G401.6 (cell line): Measurements from ENCODE around the gene GAPDHS.

Experiments
- FAIRE-seq: peaks from 2 replicates; lab custom pipeline; 2012; peaks lifted over from hg19 to GRCh38; lab: Jason Lieb, UNC

Gene GAPDHS

DNA sequence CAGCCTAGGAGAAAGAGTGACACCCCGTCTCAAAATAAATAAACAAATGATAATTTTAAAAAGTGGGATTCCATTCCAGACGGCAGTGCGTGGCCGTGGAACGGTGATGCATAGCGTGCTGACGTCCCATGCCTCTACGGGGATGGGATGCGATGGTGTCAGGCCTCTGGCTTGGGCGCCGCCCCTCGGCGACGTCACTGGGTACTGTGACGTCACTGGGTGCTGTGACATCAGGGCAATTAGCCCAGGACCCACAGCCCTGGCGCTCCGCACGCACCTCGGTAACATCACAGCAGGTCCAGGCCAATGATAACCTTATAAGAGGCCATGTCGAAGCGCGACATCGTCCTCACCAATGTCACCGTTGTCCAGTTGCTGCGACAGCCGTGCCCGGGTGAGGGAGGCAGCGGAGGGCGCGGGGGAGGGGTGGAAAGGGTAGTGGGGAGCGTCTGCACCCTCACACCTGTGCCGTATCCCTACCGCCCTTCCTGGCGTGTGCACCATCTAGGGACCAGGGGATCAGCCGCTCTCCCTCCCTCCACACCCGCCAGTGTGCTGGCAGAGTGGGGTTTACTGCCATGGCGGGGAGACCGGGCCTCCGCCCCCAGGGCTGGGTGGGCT lies at the start of gene GAPDHS:
TSS of gene GAPDHS (plus strand) at position 256 of the 621 bp plus-strand sequence. CDS start at position 328, 72 bp downstream.
- no peak for FAIRE-seq

DNA sequence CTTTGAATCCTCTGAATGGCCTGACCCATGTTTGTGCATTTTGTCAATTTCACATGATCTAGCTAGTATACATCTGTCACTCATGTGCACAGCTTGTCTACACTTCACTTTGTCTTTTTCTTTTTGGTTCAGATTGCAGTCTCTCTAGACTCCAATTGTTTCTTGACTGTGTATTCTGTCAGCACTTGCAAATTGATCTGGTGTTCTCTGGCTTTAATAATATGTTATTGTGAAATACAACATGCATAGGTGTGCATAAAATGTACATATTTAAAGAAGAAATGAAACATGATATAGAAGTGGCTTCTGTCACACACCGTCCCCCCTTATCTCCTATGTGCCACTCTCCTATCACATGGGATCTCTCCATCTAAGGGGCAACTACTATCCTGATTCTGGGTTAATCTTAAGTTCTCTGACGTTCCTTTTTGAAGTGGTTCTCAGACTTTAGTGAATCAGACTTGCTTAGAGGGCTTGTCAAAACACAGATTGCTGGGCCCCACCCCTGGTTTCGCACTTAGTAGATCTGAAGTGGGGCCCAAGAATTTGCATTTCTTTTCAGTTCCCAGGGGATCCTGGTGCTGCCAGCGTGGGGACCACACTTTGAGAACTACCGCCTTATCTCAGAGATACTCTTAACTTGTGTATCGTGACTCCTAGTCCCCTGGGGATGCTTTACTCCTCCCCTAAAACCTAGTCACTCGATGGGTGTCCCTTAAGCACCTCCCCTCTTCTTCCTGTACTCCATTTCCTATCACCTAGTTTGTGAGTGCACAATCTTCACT lies 48.8 kb upstream of the GAPDHS start:
- no peak for FAIRE-seq

DNA sequence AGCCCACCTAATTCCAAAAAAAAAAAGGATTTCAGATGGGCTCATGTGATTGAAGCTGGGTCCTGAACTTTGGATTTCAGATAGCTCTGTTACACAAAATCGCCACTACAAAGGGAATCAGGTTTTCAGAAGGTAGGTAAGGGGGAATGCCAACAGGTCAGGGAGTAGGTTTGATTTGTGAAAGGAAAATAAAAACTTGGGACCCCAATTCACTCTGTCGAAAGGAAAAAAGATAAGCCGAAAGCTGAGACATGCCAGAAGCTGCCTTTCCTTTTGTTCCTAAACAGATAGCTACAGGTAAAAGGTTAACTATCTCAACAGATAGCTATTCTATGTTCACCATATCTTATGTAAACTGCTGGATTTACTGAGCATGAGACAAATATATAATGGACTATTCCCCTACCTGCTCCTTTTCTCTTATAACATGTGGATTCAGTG lies 47.0 kb upstream of the GAPDHS start:
- no peak for FAIRE-seq

DNA sequence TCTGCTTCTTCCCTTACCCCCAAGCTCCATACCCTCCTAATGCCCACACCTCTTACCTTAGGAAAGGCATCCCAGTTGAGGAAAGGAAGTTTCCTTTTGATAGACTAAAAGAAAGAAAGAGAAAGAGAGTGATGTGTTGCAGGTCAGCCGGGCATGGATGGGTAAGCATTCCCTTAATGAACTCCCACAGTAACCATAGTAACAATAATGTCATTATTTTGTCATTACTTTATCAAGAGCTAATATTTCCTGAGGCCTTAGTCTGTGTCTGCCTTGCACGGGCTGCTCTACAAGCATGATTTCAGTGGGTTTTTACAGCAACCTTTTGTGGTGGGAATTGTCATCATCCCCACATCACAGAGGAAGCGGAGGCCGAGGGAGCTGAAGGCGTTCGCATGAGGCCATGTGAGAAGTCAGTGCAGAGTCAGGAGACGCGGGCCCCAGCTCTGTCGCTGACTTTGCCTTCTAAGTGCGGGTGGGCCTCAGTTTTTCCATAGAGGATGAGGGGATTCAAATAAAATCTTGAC lies 45.5 kb upstream of the GAPDHS start:
- no peak for FAIRE-seq

DNA sequence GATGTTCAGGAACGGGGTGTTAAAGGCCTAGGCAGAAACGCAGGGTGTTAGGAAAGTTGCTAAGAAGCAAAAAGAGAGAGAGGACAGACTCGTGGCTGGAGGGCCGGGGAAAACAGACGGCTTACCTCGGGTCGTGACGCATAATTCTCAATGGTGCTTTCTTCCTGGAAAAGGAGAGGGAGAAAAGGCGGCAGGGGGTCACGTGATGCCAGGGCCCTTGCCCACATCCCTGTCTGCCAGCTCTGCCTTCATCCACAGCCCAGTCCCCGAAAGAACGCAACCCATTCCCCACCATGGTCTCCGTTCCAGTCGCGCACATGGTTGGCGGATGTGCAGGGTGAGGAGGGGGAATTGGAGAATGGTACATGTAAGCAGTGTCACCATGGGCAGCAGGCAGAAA lies 44.6 kb upstream of the GAPDHS start:
- FAIRE-seq: no peak

DNA sequence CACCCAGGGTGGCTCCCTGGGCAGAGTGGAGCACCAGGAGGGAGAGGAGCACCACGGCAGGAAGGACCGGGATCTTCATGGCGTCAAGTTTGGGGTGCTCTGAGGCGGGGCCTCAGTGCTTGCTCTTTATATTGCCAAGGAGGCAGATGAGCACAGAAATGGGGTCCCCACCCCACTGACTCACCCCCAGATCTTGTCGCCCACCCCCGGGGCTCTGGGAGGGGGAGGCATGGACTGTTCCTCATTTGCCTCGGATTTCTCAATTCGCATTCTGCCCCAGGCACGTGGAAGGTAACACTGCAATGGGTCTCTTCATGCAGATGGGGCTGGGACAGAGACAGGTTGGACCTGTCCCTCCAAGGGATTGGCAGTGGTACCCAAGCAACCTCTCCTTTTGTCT lies 42.9 kb upstream of the GAPDHS start, which contains the start of gene KRTDAP:
TSS of gene KRTDAP (minus strand) at position 101 of the 400 bp plus-strand sequence. CDS start at position 79, 22 bp downstream.
- FAIRE-seq: no peak

DNA sequence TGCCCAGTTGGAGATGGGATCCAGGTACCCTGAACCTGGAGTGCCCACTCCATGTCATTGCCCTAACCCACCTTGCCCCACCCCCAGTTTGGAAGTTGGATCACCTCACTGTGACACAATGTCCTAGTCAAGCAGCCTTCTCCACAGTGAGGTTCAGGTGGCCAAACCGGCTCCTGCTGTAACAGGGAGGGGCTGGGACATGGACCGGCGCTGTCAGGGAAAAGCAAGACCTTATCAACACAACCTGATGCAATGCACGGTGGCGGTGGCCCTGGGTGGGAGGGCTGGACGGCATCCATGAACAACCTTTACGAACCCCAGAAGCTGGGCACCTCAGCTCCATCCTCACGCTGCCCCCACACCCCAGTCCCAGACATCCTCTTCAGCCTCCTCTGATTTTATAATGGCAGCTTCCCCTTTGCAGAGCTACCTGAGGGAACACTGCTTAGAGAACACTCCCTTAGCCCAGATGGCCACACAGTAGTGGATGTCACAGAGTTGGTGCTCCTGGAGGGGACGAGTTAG lies 41.4 kb upstream of the GAPDHS start:
- FAIRE-seq: no peak

DNA sequence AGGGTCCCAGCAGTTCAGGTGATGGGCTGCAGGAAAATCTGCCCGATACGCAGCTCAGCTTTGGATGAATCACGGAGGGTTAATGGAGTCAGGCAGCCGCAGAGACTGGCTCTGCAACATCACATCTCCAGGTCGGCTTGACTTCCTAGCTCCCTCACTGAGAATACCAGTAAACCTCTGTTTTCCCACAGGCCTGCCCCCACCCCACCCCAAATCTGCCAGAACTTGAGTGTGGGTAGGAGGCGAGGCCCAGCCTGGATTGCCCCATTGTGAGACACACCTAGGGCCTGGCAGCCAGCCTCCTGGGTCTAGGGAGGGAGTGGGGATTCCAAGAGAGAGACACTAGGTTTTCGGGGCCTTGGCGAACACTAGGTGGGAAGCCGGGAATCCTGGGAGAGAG lies 39.3 kb upstream of the GAPDHS start:
- no peak for FAIRE-seq

DNA sequence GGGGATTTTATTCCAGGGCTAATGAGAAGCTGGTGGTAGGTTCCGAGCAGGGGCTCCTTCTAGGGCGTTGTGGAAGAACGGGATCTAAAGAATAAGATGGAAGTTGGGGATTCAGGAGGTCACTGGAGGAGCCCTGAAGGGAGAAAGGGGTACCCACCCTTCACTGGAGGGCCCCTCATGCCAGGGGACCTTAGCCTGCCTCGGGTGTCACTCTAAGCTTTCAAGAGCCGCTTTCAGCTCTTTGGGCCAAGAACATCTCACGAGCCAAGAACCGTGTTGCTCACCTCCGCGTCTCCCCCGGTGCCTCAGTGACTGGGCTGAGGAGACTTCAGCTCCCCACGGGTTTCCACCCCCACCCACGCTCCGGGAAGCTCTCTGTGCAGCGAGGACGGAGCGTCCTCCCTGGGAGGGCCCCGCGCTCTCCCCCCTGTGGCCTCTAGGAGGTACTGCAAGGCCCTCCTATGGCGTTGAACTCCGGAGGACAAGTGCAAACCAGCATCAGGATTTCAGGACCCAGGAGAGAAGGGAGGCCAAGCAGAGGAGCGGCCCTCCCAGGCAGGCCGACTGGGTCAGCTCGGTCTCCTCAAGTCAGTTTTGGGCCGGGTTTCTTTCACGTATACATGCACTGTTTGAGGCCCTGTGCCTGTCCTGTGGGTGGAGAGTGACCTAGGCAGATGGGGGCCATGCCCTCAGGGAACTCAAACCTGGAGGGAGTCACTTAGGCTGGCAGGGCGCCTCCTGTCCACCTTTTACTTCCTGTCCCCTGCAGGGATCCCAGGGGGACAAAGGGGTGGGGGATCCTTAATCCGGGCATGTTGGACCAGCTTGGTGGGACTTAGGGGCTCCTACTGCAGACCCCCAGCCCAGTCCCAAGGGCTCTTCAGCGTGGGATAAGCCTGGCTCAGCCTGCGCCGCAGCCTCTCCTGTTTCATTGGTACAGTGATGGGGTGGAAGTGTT lies 37.9 kb upstream of the GAPDHS start:
- FAIRE-seq: peak; percentile 27

DNA sequence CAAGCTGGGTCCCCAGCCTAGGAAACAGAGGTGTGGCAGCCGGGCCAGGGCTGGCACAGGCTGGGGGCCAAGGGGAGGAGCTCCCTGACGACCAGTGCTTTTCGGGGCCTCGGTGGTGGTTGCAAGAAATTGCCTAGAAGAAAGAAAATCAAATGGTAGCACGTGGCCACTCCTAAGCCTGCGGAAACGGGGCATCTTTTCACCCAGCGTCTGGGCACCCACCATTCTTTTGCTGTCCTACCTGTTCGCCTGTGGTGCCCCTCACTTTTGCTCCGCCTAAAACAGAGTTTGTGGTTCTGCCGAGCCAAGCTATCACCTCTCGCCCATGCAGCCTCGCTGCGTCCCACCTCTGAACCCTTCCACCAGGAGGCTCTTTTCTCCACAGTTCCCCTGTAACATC lies 35.9 kb upstream of the GAPDHS start:
- no peak for FAIRE-seq

DNA sequence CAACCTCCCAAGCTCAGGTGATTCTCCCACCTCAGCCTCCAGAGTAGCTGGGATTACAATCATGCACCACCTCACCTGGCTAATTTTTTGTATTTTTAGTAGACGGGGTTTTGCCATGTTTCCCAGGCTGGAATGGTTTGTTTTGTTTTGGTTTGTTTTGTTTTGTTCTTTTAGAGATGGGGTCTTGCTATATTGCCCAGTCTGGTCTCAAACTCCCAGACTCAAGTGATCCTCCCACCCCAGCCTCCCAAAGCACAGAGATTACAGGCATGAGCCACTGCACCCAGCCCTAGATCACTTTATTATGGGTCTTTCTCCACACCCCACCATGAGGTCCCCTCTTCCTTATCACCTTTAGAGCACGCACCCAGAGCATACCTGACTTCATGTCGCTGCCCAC lies 35.0 kb upstream of the GAPDHS start:
- no peak for FAIRE-seq

DNA sequence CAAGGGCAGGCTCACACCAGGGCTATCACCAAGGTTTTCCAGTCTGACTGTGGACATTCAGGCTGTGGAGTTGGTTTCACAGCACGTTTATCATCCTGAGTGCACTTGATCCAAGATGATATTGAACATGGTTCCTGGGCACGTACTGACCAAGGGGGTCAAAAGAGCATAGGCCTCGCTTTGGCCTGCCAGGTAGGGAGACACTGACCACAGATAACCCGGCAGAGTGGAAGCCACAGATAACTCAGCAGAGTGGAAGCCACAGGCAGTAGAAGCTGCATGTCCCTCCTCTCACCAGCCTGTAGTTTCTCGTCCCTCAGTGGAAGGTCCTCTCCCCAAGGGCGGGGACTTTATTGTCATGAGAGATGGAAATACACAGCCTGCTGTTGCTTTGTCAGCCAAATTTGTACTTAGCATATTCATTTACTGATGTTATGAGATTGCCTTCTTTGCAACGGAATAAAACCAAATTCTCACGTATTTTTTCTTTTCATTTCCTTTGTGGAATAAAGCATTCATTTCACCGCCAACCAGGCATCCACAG lies 34.2 kb upstream of the GAPDHS start:
- FAIRE-seq: no peak

DNA sequence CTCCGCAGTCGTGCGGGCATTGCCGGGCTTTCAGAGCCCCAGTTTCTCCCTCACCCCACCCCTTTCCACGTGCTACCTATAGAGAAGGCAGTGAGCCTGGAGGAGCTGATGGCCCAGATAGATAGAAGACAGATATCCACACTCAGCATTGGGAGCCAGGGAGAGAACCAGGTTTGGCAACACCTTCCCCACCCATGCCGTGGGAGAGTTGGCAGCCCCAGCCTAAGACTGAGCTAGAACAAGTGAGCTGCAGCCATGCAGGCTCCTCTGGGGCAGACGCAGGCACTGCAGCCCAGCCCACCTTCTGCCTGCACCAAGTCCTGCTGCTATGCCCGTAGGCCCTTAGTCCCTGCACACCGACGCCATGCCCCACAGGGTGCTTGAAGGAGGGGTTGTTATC lies 32.6 kb upstream of the GAPDHS start:
- no peak for FAIRE-seq

DNA sequence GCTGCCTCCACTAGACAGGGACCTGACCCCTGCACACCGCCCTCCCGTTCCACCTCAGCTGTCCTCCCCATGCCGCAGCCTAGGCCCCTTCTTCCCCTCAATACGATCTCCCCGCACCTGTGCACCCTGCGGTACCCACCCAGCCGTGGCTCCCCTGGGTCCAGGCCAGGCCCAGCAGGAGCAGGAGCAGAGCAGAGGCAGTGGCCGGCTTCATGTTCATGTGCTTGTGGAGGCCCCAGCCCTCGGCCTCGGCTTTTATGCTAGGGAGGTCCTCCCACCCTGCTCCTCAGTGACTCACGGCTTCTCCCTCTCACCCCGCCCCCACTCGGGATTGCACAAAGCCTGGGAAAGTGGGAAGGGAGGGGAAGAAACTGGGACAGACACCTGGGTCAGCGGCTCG lies 31.6 kb upstream of the GAPDHS start:
- no peak for FAIRE-seq

DNA sequence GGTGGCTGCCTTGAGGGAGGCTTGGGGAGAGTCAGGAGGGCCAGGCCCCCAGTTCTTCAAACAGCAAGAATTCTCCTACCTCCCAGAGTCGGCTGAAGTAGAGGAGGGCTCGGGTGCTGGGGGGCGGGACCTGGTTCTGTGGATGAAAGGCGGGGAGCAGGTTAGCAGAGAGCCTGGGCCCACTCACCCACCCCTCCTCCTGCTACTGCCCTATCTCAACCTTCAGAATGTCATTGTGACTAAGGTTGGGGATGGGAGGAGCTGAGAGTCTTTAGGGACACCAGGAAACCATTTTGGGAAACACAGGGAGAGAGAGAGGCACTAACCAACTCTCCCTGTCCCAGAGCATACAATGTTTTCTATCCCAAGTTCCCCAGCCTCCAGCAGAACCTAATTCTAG lies 30.5 kb upstream of the GAPDHS start:
- FAIRE-seq: no peak

DNA sequence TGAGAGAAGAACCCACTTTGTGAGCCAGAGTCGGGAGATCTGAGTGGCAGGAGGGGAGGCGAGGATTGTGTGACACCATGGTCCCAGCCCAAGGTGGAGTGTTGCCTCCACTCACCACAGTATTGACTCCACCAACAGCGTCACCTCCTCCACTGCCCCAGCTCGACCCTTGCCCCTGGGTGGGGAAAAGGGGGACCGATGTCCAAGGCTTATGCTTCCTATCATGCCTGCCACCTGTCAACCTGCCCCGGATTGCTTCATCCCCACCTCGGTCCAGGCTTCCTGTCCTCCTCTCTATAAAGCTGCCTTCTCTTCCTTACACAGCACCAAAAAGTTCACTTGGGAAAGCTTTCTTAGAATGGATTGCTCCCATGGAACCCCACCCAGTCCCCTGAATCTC lies 27.2 kb upstream of the GAPDHS start:
- no peak for FAIRE-seq

DNA sequence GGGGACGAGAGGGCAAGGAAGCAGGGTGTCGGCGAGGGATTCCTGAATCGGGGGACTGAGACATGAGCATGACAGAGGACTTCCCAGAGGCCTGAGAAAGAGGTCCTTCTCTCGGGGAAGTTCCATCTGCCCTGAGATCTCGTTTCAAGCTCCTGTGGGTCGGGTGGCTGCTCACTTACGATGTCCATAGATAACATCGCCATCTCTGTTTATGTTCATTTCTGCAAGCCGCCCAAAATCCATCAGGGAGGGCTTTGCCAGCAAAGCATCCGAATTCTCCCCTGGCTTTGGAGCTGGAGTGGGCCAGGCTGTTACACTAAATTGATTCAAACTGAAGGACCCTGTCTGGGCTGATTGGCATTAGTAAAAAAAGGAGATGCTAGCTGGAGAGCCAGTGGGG lies 25.7 kb upstream of the GAPDHS start:
- FAIRE-seq: no peak

DNA sequence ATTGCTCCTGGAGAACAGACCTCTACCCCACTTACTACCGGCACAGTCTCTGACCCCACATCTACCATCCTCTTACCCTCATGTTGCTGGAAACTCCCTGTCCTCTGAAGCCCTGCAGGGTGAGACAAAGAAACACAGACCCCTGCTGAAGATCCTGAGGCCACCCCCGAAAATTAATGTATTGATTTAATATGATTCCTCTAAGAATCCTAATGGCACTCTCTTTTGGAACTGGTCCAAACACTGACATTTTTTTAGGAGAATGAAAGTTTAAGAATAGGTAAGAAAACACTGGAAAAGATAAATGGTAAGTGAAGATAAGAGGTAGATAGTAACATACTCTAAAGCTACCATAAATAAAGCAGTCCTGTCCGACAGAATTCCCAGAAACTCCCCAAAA lies 25.1 kb upstream of the GAPDHS start:
- FAIRE-seq: no peak

DNA sequence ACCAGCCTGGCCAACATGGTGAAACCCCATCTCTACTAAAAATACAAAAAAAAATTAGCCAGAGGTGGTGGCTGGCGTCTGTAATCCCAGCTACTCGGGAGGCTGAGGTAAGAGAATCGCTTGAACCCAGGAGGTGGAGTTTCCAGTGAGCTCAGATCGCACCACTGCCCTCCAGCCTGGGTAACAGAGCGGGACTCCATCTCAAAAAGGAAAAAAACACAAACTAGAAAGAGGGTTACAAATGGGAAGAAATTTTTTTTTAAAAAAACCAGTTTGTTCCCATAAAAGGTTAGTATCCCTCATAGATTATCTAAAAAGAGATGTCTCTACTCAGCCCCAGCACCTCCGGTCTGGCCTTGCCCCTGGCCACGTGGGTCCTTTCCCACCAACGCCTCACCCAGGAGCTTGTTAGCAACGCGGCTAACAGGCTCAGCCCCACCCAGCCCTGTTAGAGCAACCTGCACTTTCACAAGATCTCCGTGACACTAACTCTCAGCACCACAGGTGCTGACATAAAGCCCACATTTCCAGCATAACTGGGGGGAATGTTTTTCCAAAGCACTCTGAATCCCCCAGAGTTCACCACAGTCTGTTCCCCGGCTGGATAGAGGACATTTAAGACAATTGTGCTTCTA lies 24.1 kb upstream of the GAPDHS start:
- FAIRE-seq: peak; percentile 80

DNA sequence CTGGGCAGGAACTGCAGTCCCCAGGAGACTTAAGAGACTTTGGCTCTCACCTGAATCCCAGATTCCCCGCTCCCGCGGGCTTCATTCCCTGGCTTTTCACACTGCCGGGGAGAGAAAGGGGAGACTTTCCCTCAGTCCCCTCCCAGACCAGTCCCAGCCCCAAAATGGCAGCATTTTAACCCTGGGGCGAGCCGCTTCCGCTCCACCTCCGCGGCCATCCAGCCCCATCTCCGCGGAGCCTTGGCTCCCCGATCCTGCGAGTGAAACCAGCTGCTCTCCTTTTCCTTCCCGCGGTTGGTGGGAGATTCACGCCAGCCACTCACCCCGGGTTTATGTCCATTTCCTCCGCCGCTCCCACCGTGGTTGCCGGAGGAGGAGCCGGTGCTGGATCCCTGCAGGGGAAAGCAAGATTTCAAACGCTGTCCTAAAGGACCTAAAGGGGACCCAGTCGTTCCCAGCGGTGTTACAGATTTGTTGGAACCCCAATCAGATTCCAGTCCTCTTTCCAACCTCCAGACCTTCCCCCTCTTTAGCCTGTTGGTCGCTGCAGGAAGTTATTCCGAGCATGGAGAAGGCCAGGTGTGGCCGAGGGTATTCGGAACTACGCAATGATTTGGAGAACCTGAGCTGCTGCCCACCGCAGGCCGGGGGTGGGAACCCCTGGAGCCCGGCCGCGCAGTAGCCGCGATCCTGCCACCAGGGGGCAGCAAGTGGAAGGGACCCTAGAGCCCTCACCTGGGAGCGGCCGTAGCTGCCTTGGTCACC lies 23.2 kb upstream of the GAPDHS start:
- peak; percentile 95 for FAIRE-seq

DNA sequence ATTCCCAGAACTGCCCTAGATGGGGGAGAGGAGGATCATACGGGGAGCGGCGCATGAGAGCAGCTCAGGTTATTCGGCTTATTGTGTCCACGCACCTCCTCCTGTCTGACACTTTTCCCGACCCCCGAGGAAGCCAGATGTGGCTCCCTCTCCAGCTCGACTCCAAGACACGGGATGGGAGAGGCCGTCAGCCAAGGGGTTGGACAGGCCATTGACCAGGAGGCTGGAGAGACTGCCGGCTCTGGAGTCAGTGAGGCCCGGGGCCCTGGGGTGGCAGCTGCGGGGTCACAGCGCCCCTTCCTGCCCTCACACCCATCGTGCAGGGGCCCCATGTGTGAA lies 22.7 kb upstream of the GAPDHS start:
- no peak for FAIRE-seq
